Erythroblast (primary cell): ENCODE results near the gene STX4.

Experiments used
- GATA1 ChIP-seq: IDR thresholded peaks from 2 replicates; pipeline ENCODE4 v1.6.1; 2011; ENCODE audit warnings: low read depth, mild to moderate bottlenecking, control low read depth, low read length, moderate library complexity
- POLR2A ChIP-seq: IDR thresholded peaks from 2 replicates; pipeline ENCODE4 v1.6.1; 2011; ENCODE audit warnings: mild to moderate bottlenecking, low read length

GRCh38 chr16:31031276-31031675 is 2.1 kb upstream of the STX4 start:
- no peak for TF ChIP-seq POLR2A
- TF ChIP-seq GATA1: no peak
